Endothelial cell of umbilical vein (primary cell): ENCODE results near the gene HSD3B1.

Experiments
- EZH2 ChIP-seq: IDR thresholded peaks from 2 replicates; pipeline ENCODE4 v1.6.1; 2012; ENCODE audit warnings: borderline replicate concordance, low read depth, mild to moderate bottlenecking, moderate library complexity, low read length, inconsistent platforms; ENCODE audit not compliant: severe bottlenecking
- GATA2 ChIP-seq: IDR thresholded peaks from 2 replicates; pipeline ENCODE4 v1.7.0; 2011; ENCODE audit warnings: low read depth, mild to moderate bottlenecking, moderate library complexity, mixed read lengths, low read length; ENCODE audit not compliant: insufficient read length, insufficient read depth
- JUN ChIP-seq: IDR thresholded peaks from 2 replicates; pipeline ENCODE4 v1.6.1; 2011; ENCODE audit warnings: borderline replicate concordance, low read depth; ENCODE audit not compliant: insufficient read length, insufficient read depth
- POLR2A ChIP-seq: IDR thresholded peaks from 2 replicates; pipeline ENCODE4 v1.6.1; 2012; ENCODE audit warnings: low read depth, mild to moderate bottlenecking, control low read depth, low read length
- TF ChIP-seq, protein P1 (sequence below), 2 donors: IDR thresholded peaks; 1 replicate in 1 of 2; 2 replicates in 1 of 2; pipeline ENCODE4 v1.5.1; 2011; ENCODE audit warnings: low read length in 2 of 2, mild to moderate bottlenecking in 2 of 2, moderate library complexity in 2 of 2, control low read depth in 1 of 2, inconsistent platforms in 1 of 2, low read depth in 1 of 2; ENCODE audit not compliant: insufficient read depth in 1 of 2; ENCODE audit errors: extremely low read depth in 1 of 2
- TF ChIP-seq, protein P2 (sequence below): IDR thresholded peaks from 2 replicates; pipeline ENCODE4 v1.6.1; 2011; ENCODE audit not compliant: insufficient read depth, insufficient read length

DNA sequence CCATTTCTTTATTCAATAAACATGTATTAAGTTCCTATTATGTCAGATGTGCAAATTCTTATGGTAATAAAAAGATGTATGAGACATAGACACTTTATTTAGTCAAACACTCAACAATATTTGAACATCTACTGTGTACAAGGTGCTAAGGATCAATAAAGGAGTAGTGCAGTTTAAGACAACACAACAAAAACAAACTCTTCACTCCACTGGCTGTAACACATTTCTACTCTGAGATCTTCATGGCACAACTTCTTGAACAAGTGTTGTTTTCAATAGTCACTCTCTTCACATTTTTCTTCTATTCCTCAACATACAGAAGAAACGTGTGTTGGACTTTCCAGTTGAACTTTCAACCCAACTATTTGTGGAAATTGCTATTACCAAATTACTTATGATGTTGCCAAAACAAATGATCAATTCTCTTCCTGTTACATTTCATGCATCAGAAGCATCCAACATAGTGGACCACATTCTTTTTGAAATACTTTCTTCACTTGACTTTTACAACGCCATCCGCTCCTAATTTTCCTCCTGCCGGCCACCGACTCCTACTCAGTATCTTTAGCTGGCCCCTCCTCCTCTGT lies 25.4 kb downstream of the HSD3B1 start:
- TF ChIP-seq, protein P1, sequence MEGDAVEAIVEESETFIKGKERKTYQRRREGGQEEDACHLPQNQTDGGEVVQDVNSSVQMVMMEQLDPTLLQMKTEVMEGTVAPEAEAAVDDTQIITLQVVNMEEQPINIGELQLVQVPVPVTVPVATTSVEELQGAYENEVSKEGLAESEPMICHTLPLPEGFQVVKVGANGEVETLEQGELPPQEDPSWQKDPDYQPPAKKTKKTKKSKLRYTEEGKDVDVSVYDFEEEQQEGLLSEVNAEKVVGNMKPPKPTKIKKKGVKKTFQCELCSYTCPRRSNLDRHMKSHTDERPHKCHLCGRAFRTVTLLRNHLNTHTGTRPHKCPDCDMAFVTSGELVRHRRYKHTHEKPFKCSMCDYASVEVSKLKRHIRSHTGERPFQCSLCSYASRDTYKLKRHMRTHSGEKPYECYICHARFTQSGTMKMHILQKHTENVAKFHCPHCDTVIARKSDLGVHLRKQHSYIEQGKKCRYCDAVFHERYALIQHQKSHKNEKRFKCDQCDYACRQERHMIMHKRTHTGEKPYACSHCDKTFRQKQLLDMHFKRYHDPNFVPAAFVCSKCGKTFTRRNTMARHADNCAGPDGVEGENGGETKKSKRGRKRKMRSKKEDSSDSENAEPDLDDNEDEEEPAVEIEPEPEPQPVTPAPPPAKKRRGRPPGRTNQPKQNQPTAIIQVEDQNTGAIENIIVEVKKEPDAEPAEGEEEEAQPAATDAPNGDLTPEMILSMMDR (IDR thresholded peaks at IDR 0.05; ENCODE audit: extremely low read depth in 1 of 2, insufficient read depth in 1 of 2, low read depth in 1 of 2, low read length in 2 of 2), result no peak
- TF ChIP-seq, protein P2, sequence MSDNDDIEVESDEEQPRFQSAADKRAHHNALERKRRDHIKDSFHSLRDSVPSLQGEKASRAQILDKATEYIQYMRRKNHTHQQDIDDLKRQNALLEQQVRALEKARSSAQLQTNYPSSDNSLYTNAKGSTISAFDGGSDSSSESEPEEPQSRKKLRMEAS, result no peak
- TF ChIP-seq JUN (no peak), EZH2 (no peak), POLR2A (no peak), GATA2 (no peak)
